H1 (cell line): ENCODE data around the gene CARD11.

ENCODE experiments used
- EP300 ChIP-seq, 2 experiments: IDR thresholded peaks; 1 replicate in 1 of 2; 2 replicates in 1 of 2; pipeline ENCODE4 v1.6.1; 2011 to 2012; ENCODE audit warnings: low read depth in 2 of 2, low read length in 2 of 2, mild to moderate bottlenecking in 2 of 2, borderline replicate concordance in 1 of 2, inconsistent platforms in 1 of 2, moderate library complexity in 1 of 2
- JUN ChIP-seq: IDR thresholded peaks from 2 replicates; pipeline ENCODE4 v1.6.1; 2011; ENCODE audit warnings: low read depth, mild to moderate bottlenecking, improper control_type of control experiment, low read length
- TF ChIP-seq, protein P1 (sequence below), 3 experiments: IDR thresholded peaks; 1 replicate in 2 of 3; 2 replicates in 1 of 3; pipeline versions ENCODE4 v1.5.1 to v1.6.1; 2011; ENCODE audit warnings: low read length in 3 of 3, mild to moderate bottlenecking in 3 of 3, inconsistent platforms in 2 of 3, low read depth in 1 of 3, moderate library complexity in 1 of 3; ENCODE audit not compliant: insufficient read depth in 1 of 3; ENCODE audit errors: control extremely low read depth in 1 of 3

DNA sequence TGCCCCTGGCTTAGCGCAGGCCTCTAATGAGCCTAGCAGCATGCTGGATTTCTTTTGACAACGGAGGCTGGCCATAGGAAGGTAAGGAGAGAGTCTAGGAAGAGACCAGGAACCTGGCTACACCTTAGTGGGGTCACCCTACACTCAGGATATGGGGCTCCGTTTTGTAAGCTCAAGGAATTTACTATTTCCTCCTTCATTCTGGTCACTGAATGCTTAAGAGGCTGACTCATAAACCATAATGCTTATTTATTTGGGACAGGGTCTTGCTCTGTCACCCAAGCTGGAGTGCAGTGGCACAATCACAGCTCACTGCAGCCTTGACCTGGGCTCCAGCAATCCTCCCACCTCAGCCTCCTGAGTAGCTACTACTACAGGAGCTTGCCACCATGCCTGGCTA is 38.4 kb downstream of the CARD11 start:
- TF ChIP-seq, protein P1, sequence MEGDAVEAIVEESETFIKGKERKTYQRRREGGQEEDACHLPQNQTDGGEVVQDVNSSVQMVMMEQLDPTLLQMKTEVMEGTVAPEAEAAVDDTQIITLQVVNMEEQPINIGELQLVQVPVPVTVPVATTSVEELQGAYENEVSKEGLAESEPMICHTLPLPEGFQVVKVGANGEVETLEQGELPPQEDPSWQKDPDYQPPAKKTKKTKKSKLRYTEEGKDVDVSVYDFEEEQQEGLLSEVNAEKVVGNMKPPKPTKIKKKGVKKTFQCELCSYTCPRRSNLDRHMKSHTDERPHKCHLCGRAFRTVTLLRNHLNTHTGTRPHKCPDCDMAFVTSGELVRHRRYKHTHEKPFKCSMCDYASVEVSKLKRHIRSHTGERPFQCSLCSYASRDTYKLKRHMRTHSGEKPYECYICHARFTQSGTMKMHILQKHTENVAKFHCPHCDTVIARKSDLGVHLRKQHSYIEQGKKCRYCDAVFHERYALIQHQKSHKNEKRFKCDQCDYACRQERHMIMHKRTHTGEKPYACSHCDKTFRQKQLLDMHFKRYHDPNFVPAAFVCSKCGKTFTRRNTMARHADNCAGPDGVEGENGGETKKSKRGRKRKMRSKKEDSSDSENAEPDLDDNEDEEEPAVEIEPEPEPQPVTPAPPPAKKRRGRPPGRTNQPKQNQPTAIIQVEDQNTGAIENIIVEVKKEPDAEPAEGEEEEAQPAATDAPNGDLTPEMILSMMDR (IDR thresholded peaks at IDR 0.05; ENCODE audit: control extremely low read depth in 1 of 3, insufficient read depth in 1 of 3, low read depth in 1 of 3, low read length in 3 of 3) = no peak
- TF ChIP-seq EP300 (IDR thresholded peaks at IDR 0.05; ENCODE audit: borderline replicate concordance in 1 of 2, low read depth in 2 of 2, low read length in 2 of 2) = no peak
- no peak for TF ChIP-seq JUN
